ENCODE data around the gene ITGA3. TPM values are rescaled to one million over a fixed set of nuclear protein-coding genes. Genes with fewer than 3 reads are reported as not detected.

Gene ITGA3
- total RNA-seq, 1 donor from 2014 or later = 50.8 TPM

DNA sequence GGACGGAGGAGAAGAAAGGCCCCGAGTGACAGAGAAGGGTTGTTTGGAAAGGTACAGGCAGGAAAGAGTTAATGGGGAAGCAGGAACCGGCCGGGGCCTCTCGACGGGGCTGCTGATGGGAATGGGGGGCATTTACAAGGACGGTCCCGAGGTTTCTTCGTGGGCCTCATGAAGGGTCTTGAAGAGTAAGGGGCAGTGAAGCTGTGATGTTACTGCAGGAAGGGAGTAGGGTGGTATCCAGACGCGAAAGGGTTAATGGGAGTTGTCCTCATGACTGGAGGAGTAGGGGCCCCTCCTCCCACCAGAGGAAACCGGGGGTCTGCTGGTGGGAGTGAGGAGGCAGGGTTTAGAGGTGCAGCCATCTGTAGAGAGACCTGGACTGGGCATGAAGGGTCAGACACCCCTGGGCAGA lies 39.7 kb downstream of the ITGA3 start:
- H3K9me3 ChIP-seq = no peaks in the 10 kb centered on the region
- intact Hi-C loops (cut with DNase I) = no loop called here
- DNase-seq (ENCODE audit: extremely low spot score in 2 of 2) = no peak
- H3K27me3 ChIP-seq = no peaks in the 10 kb centered on the region
- TF ChIP-seq, protein P1, sequence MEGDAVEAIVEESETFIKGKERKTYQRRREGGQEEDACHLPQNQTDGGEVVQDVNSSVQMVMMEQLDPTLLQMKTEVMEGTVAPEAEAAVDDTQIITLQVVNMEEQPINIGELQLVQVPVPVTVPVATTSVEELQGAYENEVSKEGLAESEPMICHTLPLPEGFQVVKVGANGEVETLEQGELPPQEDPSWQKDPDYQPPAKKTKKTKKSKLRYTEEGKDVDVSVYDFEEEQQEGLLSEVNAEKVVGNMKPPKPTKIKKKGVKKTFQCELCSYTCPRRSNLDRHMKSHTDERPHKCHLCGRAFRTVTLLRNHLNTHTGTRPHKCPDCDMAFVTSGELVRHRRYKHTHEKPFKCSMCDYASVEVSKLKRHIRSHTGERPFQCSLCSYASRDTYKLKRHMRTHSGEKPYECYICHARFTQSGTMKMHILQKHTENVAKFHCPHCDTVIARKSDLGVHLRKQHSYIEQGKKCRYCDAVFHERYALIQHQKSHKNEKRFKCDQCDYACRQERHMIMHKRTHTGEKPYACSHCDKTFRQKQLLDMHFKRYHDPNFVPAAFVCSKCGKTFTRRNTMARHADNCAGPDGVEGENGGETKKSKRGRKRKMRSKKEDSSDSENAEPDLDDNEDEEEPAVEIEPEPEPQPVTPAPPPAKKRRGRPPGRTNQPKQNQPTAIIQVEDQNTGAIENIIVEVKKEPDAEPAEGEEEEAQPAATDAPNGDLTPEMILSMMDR (IDR thresholded peaks at IDR 0.05) = no peak
- TF ChIP-seq POLR2AphosphoS5 (IDR thresholded peaks at IDR 0.05; ENCODE audit: insufficient read depth in 1 of 2, low read depth in 1 of 2) (no peak), POLR2A (IDR thresholded peaks at IDR 0.05) (no peak)
- peak overlapping the region; percentile 84 for H3K27ac ChIP-seq
- peak overlapping the region; percentile 87 to 97 for H3K4me3 ChIP-seq
- H3K4me1 ChIP-seq = peaks cover 40% of the 10 kb centered on the region
- no peaks in the 10 kb centered on the region for H3K36me3 ChIP-seq

DNA sequence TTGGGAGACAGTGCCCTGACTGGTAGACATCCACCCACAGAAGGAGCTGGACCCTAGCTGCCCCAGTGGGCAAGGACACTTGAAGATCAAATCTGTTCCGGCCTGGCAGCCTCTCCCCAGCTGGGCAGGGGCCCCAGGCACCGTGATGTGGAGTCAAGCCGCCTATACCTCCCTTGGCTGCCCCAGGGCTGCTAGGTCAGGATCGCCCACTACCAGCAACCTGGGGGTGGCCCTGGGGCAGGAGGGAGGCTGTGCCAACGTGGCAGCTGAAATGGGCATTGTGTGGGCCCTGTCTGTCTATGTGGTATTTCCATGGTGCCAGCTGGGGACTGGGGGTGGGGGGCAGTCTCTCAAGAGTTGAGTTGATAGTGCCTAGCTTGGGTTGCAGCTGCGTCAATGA lies 40.2 kb downstream of the ITGA3 start:
- intact Hi-C loops (cut with DNase I) = no loop called here
- Histone ChIP-seq H3K9me3 (no peaks in the 10 kb centered on the region), H3K36me3 (no peaks in the 10 kb centered on the region), H3K27me3 (no peaks in the 10 kb centered on the region), H3K4me3 (peak overlapping the region; percentile 87 to 97), H3K27ac (peak overlapping the region; percentile 84), H3K4me1 (peaks cover 45% of the 10 kb centered on the region)
- DNase-seq (ENCODE audit: extremely low spot score in 2 of 2) = no peak
- no peak for TF ChIP-seq POLR2AphosphoS5 (IDR thresholded peaks at IDR 0.05; ENCODE audit: insufficient read depth in 1 of 2, low read depth in 1 of 2)
- TF ChIP-seq, protein P1 (IDR thresholded peaks at IDR 0.05) = no peak
- no peak for TF ChIP-seq POLR2A (IDR thresholded peaks at IDR 0.05)

DNA sequence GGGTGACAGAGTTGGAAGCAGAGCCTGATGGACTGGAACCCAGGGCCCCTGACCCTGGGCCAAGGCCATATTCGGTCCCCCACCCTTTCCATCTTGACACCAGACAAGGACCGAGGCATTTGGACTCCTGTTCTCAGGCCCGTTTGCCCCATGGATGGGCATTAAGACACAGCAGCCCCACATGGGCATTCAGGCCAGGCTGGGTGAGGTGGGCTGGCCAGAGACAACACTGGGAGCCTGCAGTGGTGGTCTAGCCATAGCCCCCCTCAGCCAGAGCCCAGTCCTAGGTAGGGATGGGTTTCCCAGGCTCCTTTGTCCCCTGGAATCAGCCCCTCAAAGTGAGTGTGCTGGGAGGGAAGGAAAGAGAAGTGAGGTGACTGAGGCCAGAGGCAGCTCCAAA lies 40.8 kb downstream of the ITGA3 start:
- Histone ChIP-seq H3K36me3 (no peaks in the 10 kb centered on the region), H3K27ac (peak overlapping the region; percentile 84), H3K4me1 (peaks cover 51% of the 10 kb centered on the region), H3K9me3 (no peaks in the 10 kb centered on the region), H3K4me3 (peak overlapping the region; percentile 87 to 97), H3K27me3 (no peaks in the 10 kb centered on the region)
- no peak for DNase-seq (ENCODE audit: extremely low spot score in 2 of 2)
- intact Hi-C loops (cut with DNase I) = no loop called here
- TF ChIP-seq POLR2AphosphoS5 (IDR thresholded peaks at IDR 0.05; ENCODE audit: insufficient read depth in 1 of 2, low read depth in 1 of 2) = no peak
- TF ChIP-seq, protein P1 (IDR thresholded peaks at IDR 0.05) = no peak

DNA sequence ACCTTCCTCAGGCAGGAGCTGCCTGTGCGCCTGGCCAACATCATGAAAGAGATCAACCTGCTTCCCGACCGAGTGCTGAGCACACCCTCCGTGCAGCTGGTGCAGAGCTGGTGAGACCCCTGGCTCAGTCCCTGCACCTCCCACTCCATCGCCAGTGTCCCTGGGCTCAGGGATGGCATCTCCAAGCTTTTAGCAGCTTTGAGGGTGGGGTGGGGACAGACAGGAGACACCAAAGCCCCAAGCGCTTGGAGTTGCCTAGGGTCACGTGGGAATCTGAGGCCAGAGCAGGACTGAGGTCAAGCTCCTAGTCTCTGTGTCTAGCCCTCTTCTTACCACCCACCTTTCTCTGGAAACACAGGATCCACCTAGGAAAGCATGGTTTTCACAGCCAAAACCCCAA lies 41.5 kb downstream of the ITGA3 start:
- Histone ChIP-seq H3K36me3 (no peaks in the 10 kb centered on the region), H3K27ac (no peak overlapping the region), H3K9me3 (no peaks in the 10 kb centered on the region), H3K4me3 (no peak overlapping the region), H3K4me1 (peaks cover 58% of the 10 kb centered on the region), H3K27me3 (no peaks in the 10 kb centered on the region)
- DNase-seq (ENCODE audit: extremely low spot score in 2 of 2) = no peak
- TF ChIP-seq, protein P1 (IDR thresholded peaks at IDR 0.05) = no peak
- TF ChIP-seq POLR2A (IDR thresholded peaks at IDR 0.05) (no peak), POLR2AphosphoS5 (IDR thresholded peaks at IDR 0.05; ENCODE audit: insufficient read depth in 1 of 2, low read depth in 1 of 2) (no peak)
- intact Hi-C loops (cut with DNase I) = no loop called here

DNA sequence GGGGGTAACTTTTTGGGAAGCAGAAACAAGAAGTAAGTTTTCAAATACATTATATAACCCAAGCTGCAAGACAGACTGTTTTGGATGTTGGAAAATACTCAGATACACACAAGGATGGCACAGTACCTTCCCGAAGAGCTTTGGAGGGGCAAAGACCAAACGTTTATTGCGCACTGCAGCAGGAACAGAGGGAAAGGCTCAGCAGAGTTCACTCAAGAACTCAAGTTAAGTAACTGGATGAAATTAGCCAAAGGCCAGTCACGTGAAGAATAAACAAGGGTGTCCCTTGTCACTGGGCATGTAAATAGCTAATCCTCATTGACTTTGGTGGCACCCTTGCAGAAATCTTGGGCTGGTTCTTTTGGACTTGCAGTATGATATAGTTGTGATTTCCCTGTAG lies 42.0 kb downstream of the ITGA3 start:
- intact Hi-C loops (cut with DNase I) = no loop called here
- H3K36me3 ChIP-seq = no peaks in the 10 kb centered on the region
- no peak for DNase-seq (ENCODE audit: extremely low spot score in 2 of 2)
- no peaks in the 10 kb centered on the region for H3K27me3 ChIP-seq
- H3K4me3 ChIP-seq = no peak overlapping the region
- H3K27ac ChIP-seq = no peak overlapping the region
- no peaks in the 10 kb centered on the region for H3K9me3 ChIP-seq
- H3K4me1 ChIP-seq = peaks cover 63% of the 10 kb centered on the region
- TF ChIP-seq, protein P1 (IDR thresholded peaks at IDR 0.05) = no peak
